ENCODE results near the gene PLSCR2.

Gene PLSCR2

GRCh38 chr3:146468671-146469149, 651 bp downstream of the PLSCR2 start:
- ChIA-PET POLR2A (no interaction called here), CTCF (interaction anchor here (0.6 to 1.6 kb wide), 4 partner anchors 24 to 279 kb away, joined by 3 to 5 read pairs (median 3); no protein-coding TSS in a partner anchor)
- no peak for DNase-seq (ENCODE audit: extremely low spot score)
- TF ChIP-seq CTCF (IDR thresholded peaks at IDR 0.05; ENCODE audit: control extremely low read depth, extremely low read depth, low read depth, missing control alignments): no peak

DNA sequence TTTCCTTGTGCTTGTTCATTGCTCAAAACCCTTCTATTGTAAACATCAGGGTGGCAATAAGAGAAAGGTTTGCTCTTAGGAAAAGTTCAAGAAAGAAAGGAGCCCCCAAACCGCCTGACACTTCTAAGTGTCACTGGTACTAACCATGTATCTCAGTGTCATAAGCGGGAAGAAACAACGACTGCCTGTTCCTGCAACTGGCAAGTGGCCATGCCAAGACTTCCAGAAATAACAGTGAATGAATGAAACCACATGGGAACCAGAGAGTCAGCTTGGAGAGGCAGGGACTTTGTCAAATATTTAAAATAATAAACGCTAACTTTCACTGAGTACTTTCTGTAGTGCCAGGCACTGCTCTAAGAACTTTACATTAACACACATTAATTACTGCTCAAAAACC, 1.1 kb downstream of the PLSCR2 start:
- no peak for TF ChIP-seq CTCF (IDR thresholded peaks at IDR 0.05; ENCODE audit: control extremely low read depth, extremely low read depth, low read depth, missing control alignments)
- DNase-seq (ENCODE audit: extremely low spot score): no peak
- POLR2A ChIA-PET: no interaction called here
- CTCF ChIA-PET: interaction anchor here (0.6 kb wide), 1 partner anchor 219 kb away, joined by 3 read pairs; no protein-coding TSS in a partner anchor

DNA sequence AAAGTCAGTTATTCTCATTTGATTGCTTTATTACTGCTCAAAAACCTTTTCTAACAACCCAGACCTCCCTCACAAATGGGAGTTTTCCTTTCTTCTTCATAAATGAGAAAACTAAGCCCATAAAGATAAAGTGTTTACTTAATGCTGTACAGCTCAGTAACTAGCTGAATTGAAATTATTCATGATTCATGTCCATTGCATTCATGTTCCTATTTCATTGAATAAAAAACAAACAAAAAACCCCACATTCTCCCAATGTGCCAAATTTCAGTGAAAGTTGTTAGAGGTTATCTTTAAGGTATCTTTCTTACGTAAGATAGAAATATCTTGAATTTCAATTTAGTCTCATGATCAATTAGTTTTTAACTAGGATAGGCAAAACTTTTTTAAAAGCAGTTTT, 2.8 kb downstream of the PLSCR2 start:
- no peak for DNase-seq (ENCODE audit: extremely low spot score)
- ChIA-PET CTCF (no interaction called here), POLR2A (no interaction called here)
- no peak for TF ChIP-seq CTCF (IDR thresholded peaks at IDR 0.05; ENCODE audit: control extremely low read depth, extremely low read depth, low read depth, missing control alignments)

GRCh38 chr3:146465693-146466465, 3.5 kb downstream of the PLSCR2 start:
- ChIA-PET CTCF (interaction anchor here (1.5 to 1.6 kb wide), 2 partner anchors 10 to 75 kb away, joined by 3 to 4 read pairs; no protein-coding TSS in a partner anchor), POLR2A (no interaction called here)
- no peak for TF ChIP-seq CTCF (IDR thresholded peaks at IDR 0.05; ENCODE audit: control extremely low read depth, extremely low read depth, low read depth, missing control alignments)
- no peak for DNase-seq (ENCODE audit: extremely low spot score)

DNA sequence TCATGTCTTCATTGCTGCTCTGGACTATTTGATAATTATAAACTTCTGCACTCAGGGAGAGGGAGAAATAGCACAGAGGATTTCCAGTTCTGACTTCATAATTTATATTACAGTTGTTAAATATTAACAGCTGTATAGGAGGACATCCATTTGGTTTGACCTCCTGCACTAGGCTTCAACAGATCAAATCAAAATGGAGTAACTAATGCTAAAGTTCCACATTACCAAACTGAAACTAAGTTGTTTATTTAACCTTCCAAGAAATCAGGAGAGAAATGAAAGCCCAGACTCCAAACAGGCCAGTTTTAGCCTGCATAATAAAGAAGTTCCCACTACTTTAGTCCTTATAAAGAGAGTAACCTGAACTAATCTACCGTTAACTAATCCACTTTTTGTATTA, 4.6 kb downstream of the PLSCR2 start:
- TF ChIP-seq CTCF (IDR thresholded peaks at IDR 0.05; ENCODE audit: control extremely low read depth, extremely low read depth, low read depth, missing control alignments): no peak
- DNase-seq (ENCODE audit: extremely low spot score): no peak
- ChIA-PET CTCF (interaction anchor here (1.5 to 1.6 kb wide), 2 partner anchors 11 to 76 kb away, joined by 3 to 4 read pairs; no protein-coding TSS in a partner anchor), POLR2A (no interaction called here)

DNA sequence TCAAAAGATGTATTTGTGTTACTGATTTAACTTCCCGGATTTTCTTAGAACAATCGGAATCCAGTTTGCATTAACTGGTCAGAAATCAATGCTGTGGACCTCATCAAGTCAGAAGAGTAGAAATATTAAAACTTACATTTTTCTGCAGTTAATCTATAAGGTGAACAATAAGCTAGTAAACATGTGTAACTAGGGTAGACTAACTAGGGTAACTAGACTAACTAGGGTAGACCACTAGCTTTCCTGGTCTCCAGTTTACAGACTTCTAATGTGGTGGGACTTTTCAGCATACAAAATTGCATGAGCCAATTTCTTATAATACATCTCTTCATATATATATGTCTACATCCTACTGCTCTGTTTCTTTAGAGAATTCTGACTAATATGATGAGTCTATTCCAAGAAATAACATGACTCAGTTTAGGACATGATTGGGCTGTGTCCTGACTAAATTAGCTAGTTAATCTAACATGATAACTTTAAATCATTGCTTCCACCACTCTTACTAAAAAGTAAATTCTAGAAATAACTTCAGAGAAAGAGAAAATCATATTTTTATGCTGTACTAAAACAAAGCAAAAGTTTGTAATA, 5.3 kb downstream of the PLSCR2 start:
- POLR2A ChIA-PET: no interaction called here
- no peak for DNase-seq (ENCODE audit: extremely low spot score)
- TF ChIP-seq CTCF (IDR thresholded peaks at IDR 0.05; ENCODE audit: control extremely low read depth, extremely low read depth, low read depth, missing control alignments): no peak
- CTCF ChIA-PET: interaction anchor here (1.6 kb wide), 1 partner anchor 77 kb away, joined by 3 read pairs; no protein-coding TSS in a partner anchor

All from GM10248 (cell line).